Measurements from ENCODE around the gene LMF1. TPM values are rescaled to one million over a fixed set of nuclear protein-coding genes. Genes with fewer than 3 reads are reported as not detected.
"Not testable (repeated sequence)": the region's sequence is repeated elsewhere in the genome, so short reads cannot be mapped to it uniquely, and the experiment has no call there.

LMF1 gene
- total RNA-seq, 1 donor from 2014 or later = 26.2 TPM

GRCh38 chr16:883340-883739, 87.4 kb downstream of the LMF1 start:
- TF ChIP-seq CTCF (IDR thresholded peaks at IDR 0.05; ENCODE audit: unreplicated experiment) = no peak
- Mint-ChIP-seq H3K4me3 (ENCODE audit: low read depth) (no peak overlapping the region), H3K4me1 (ENCODE audit: low read depth) (no peaks in the 10 kb centered on the region), H3K36me3 (ENCODE audit: insufficient read depth) (peaks cover 3% of the 10 kb centered on the region), H3K27me3 (no peaks in the 10 kb centered on the region), H3K27ac (no peak overlapping the region), H3K9me3 (ENCODE audit: low read depth) (no peaks in the 10 kb centered on the region)
- DNase-seq (ENCODE audit: low spot score, unreplicated experiment) = no peak

- H3K4me1 Mint-ChIP-seq (ENCODE audit: low read depth); H3K27ac Mint-ChIP-seq; H3K36me3 Mint-ChIP-seq (ENCODE audit: insufficient read depth); H3K4me3 Mint-ChIP-seq (ENCODE audit: low read depth); H3K27me3 Mint-ChIP-seq; H3K9me3 Mint-ChIP-seq (ENCODE audit: low read depth); DNase-seq (ENCODE audit: low spot score, unreplicated experiment): not testable (repeated sequence)
Observed at GRCh38 chr16:882671-883070, 88.1 kb downstream of the LMF1 start.

- H3K27ac Mint-ChIP-seq = no peak overlapping the region
- TF ChIP-seq CTCF (IDR thresholded peaks at IDR 0.05; ENCODE audit: unreplicated experiment) = no peak
Observed at GRCh38 chr16:882256-882655, 88.5 kb downstream of the LMF1 start.

GRCh38 chr16:881219-882097, 89.3 kb downstream of the LMF1 start:
- no peaks in the 10 kb centered on the region for H3K4me1 Mint-ChIP-seq (ENCODE audit: low read depth)
- H3K27ac Mint-ChIP-seq = no peak overlapping the region
- no peak overlapping the region for H3K4me3 Mint-ChIP-seq (ENCODE audit: low read depth)
- no peak for DNase-seq (ENCODE audit: low spot score, unreplicated experiment)
- TF ChIP-seq CTCF (IDR thresholded peaks at IDR 0.05; ENCODE audit: unreplicated experiment) = no peak
- no peaks in the 10 kb centered on the region for H3K9me3 Mint-ChIP-seq (ENCODE audit: low read depth)
- H3K36me3 Mint-ChIP-seq (ENCODE audit: insufficient read depth) = peaks cover 3% of the 10 kb centered on the region
- no peaks in the 10 kb centered on the region for H3K27me3 Mint-ChIP-seq

More at GRCh38 chr16:882256-882655, 88.5 kb downstream of the LMF1 start:
- Mint-ChIP-seq H3K9me3 (ENCODE audit: low read depth) (no peaks in the 10 kb centered on the region), H3K4me3 (ENCODE audit: low read depth) (no peak overlapping the region), H3K27me3 (no peaks in the 10 kb centered on the region), H3K4me1 (ENCODE audit: low read depth) (no peaks in the 10 kb centered on the region), H3K36me3 (ENCODE audit: insufficient read depth) (peaks cover 3% of the 10 kb centered on the region)
- DNase-seq (ENCODE audit: low spot score, unreplicated experiment) = no peak

- Mint-ChIP-seq H3K4me1 (ENCODE audit: low read depth) (no peaks in the 10 kb centered on the region), H3K27ac (no peak overlapping the region), H3K27me3 (no peaks in the 10 kb centered on the region), H3K9me3 (ENCODE audit: low read depth) (no peaks in the 10 kb centered on the region), H3K36me3 (ENCODE audit: insufficient read depth) (peaks cover 3% of the 10 kb centered on the region), H3K4me3 (ENCODE audit: low read depth) (no peak overlapping the region)
- no peak for DNase-seq (ENCODE audit: low spot score, unreplicated experiment)
- no peak for TF ChIP-seq CTCF (IDR thresholded peaks at IDR 0.05; ENCODE audit: unreplicated experiment)
Observed at GRCh38 chr16:880471-881171, 90.2 kb downstream of the LMF1 start.

All from progenitor cell of endocrine pancreas (in vitro differentiated cells).